HG02973 (cell line): ENCODE results near the gene FAM184B.
"Not testable (repeated sequence)": the region's sequence is repeated elsewhere in the genome, so short reads cannot be mapped to it uniquely, and the experiment has no call there.

ENCODE experiments used
- ATAC-seq: cut with Tn5 transposase; IDR thresholded peaks from one replicate; pipeline ENCODE4 v1.9.1; 2021; ENCODE audit warnings: moderate library complexity; ENCODE audit not compliant: unreplicated experiment

The FAM184B gene

GRCh38 chr4:17721496-17722355 is 59.7 kb downstream of the FAM184B start:
- ATAC-seq, result no peak

- no peak for ATAC-seq
Observed at GRCh38 chr4:17719106-17719505, 62.3 kb downstream of the FAM184B start.

- ATAC-seq, result no peak
Observed at GRCh38 chr4:17718471-17718870, 63.0 kb downstream of the FAM184B start.

- ATAC-seq, result no peak
Observed at GRCh38 chr4:17717301-17717700, 64.1 kb downstream of the FAM184B start.

GRCh38 chr4:17715511-17715910 is 65.9 kb downstream of the FAM184B start:
- ATAC-seq, result no peak

GRCh38 chr4:17713779-17714178 is 67.6 kb downstream of the FAM184B start:
- no peak for ATAC-seq

- no peak for ATAC-seq
Observed at GRCh38 chr4:17712166-17712565, 69.3 kb downstream of the FAM184B start.

GRCh38 chr4:17711206-17711605 is 70.2 kb downstream of the FAM184B start:
- not testable (repeated sequence) for ATAC-seq

- no peak for ATAC-seq
Observed at GRCh38 chr4:17709763-17710068, 71.7 kb downstream of the FAM184B start.

GRCh38 chr4:17708992-17709762 is 72.2 kb downstream of the FAM184B start:
- no peak for ATAC-seq

- no peak for ATAC-seq
Observed at GRCh38 chr4:17707671-17708070, 73.8 kb downstream of the FAM184B start.

- no peak for ATAC-seq
Observed at GRCh38 chr4:17705107-17705506, 76.3 kb downstream of the FAM184B start.

- no peak for ATAC-seq
Observed at GRCh38 chr4:17704020-17704650, 77.3 kb downstream of the FAM184B start.

- ATAC-seq, result no peak
Observed at GRCh38 chr4:17702641-17703040, 78.8 kb downstream of the FAM184B start.

- ATAC-seq, result no peak
Observed at GRCh38 chr4:17701882-17702281, 79.5 kb downstream of the FAM184B start.

- ATAC-seq, result no peak
Observed at GRCh38 chr4:17701138-17701839, 80.1 kb downstream of the FAM184B start.

- no peak for ATAC-seq
Observed at GRCh38 chr4:17699380-17699779, 82.0 kb downstream of the FAM184B start.

GRCh38 chr4:17698116-17698515 is 83.3 kb downstream of the FAM184B start:
- no peak for ATAC-seq

GRCh38 chr4:17695341-17695740 is 86.1 kb downstream of the FAM184B start:
- ATAC-seq, result no peak

GRCh38 chr4:17694552-17694951 is 86.9 kb downstream of the FAM184B start:
- ATAC-seq, result no peak

GRCh38 chr4:17690898-17691297 is 90.5 kb downstream of the FAM184B start:
- ATAC-seq, result no peak
